GM12801 (cell line): Measurements from ENCODE around the gene RAB14.

Source experiments
- TF ChIP-seq, protein P1 (sequence below): IDR thresholded peaks from one replicate; pipeline ENCODE4 v1.5.1; 2011; ENCODE audit warnings: control low read depth; ENCODE audit not compliant: insufficient read length; ENCODE audit errors: extremely low read depth

RAB14 gene

DNA sequence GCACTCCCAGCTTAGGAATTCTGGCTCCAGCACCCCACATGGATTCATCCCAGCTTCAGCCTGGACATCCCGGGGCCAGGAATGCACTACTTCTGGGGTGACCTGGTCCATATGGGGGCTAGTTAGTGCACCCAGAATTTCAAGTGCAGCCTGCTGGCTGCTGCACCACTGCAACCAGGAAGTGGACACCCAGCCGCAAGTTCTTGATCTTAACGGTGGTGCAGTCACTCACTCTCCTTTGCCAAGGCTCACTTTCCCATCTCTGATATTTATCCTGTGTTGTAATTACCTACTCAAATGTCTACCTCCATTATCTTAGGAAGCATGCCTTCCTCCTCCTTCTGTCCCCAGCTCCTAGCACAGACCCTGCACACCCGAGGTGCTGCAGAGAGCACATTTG lies 26.2 kb upstream of the RAB14 start:
- TF ChIP-seq, protein P1, sequence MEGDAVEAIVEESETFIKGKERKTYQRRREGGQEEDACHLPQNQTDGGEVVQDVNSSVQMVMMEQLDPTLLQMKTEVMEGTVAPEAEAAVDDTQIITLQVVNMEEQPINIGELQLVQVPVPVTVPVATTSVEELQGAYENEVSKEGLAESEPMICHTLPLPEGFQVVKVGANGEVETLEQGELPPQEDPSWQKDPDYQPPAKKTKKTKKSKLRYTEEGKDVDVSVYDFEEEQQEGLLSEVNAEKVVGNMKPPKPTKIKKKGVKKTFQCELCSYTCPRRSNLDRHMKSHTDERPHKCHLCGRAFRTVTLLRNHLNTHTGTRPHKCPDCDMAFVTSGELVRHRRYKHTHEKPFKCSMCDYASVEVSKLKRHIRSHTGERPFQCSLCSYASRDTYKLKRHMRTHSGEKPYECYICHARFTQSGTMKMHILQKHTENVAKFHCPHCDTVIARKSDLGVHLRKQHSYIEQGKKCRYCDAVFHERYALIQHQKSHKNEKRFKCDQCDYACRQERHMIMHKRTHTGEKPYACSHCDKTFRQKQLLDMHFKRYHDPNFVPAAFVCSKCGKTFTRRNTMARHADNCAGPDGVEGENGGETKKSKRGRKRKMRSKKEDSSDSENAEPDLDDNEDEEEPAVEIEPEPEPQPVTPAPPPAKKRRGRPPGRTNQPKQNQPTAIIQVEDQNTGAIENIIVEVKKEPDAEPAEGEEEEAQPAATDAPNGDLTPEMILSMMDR: no peak

DNA sequence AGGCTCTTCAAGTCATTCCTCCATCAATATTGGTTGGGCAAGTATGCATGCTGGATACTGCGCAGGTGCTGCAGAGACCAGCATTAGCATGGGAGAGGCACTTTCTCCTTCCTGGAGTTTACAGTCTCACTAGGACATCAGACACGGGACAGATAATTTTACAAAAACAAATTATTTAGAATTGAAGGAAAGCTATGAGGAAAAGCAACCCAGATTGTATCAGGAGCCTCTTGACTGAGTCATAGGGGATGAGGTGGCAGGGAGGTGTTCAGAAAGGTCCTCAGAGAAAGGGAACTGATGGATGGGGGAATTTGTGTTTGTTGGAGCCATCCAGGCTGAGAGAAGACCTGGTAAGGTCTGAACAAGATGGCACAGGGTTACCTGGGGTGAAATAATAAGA lies 24.5 kb upstream of the RAB14 start:
- TF ChIP-seq, protein P1: no peak

DNA sequence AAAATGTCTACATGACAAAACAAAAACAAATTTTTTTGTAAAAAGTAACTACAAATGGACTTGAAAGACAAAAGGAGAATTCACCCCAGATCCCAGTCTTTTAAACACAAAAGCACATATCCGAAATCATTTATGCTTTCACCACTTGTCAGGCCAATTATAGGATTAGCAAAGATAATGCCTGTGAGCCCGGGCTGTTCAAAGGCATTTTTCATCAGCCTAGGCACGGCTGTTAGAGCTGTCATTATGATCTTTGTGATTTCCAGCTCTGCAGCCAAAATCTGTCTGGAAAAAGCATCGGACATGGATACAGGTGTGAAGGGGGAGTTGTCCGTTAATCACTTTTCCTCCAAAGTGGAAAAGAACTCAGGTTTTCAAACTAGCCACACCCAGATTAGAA lies 23.6 kb upstream of the RAB14 start:
- TF ChIP-seq, protein P1: no peak

DNA sequence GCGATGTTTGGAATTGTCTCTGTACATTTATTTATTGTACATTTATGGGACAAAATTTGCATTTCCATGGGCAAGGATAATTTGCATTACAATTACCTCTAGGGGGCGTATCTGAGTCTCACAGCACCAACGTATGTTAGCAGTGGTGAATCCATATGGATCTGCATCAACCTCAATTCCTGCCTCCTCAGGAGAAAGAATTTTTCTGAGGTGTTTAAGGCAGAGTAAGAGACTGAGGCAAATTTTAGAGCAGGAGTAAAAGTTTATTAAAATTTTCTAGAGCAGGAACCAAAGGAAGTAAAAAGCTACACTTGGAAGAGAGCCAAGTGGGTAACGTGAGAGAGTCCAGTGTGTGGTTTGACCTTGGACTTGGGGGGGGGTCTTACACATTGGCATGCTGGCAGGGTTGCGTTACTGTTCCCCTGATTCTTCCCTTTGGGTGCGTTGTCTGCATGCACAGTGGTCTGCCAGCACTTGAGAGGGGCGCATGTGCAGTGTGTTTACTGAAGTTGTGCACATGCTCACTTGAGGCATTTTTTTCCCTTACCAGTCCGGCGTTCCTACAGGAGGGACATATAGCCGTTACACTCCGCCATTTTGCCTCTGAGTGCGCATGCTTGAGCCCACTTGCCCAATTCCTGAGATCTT lies 21.0 kb upstream of the RAB14 start:
- TF ChIP-seq, protein P1: no peak

DNA sequence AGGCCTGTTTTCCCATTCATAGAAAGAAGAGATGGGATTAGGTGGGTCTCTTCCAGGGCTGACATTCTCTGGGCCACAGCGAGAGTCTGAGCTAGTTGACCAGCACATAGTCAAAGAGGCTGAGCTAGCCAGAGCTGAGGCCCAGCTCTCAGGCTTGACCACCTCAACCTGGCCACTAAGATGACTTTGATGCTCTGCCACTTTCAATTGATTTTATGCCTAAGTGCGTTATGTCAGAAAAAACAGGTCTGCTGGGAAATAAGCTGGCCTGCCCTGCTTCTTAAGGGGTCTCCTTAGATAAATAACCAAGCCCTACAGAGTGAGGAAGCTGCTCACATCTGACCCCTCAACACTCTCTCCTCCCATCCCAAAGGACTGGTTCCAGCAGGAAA lies 20.0 kb upstream of the RAB14 start:
- TF ChIP-seq, protein P1: no peak

DNA sequence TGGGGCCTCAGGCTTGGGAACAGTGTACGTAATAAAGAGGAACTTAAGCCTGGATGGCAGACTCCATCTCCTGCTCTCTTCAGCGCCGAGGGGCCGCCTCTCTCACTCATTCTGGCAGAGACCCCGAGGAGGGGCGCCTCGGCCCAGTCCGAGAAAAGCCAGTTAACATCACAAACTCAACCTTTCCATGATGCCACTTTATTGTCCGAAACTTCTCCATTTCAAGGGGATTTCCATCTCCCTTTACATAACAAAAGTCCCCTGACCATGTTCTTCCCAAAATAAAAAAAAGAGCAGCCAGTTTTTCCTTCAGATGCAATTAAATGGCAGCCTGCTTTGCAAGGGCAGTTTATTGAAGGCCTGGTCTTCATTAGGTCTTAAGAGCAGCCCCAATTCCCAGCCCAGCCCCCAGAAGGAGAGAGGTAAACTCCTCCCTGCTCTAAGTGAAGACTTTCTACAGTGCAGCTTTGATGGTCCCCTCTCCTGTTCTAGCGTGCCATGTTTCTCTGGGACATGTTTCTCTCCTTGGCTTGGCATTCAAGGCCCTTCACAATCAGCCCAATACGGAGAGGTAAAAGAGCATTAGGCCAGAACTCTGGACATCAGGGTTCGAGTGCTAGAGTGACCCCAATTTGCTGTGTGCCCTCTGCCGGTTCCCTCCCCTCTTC lies 19.5 kb upstream of the RAB14 start:
- TF ChIP-seq, protein P1: no peak

DNA sequence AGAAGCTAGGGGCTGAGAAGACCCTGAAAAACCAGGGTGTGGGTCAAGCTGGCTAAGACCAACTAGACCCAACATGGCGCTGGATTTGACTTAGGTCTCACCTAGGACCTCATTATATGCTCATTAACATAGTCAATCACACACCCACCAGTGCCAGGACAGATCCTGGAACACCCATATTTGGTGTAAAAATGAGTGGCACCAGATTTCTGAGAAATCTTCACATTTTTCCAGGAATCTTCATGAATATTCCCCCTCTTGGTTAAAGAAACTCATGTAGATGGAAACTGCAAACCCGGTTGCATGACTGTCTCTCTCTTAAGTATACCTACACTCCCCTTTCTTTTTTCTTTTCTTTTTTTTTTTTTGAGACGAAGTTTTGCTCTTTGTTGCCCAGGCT lies 17.9 kb upstream of the RAB14 start:
- TF ChIP-seq, protein P1: no peak
